A673 (cell line): Measurements from ENCODE around the gene THSD8. TPM values are rescaled to one million over a fixed set of nuclear protein-coding genes. Genes with fewer than 3 reads are reported as not detected.

Experiments used
- BruUV-seq: library from RNA; stranded (reverse); fragments of 400-500 nt; replicated peaks from 2 replicates; lab custom pipeline; 2021; lab: Mats Ljungman, UMichigan
- CTCF ChIA-PET: fragments of 300-600 bp; sonication (Branson Sonifier 250); formaldehyde crosslinking; loops from one replicate; lab custom pipeline; 2022; ENCODE audit warnings: antibody characterized with exemption; lab: Charles Lee
- POLR2A ChIA-PET: fragments of 300-600 bp; sonication (Branson Sonifier 250); formaldehyde crosslinking; loops from one replicate; lab custom pipeline; 2022; ENCODE audit warnings: antibody characterized with exemption; ENCODE audit not compliant: low non-redundant PET; lab: Charles Lee
- DNase-seq: peaks from one replicate; pipeline ENCODE4 v3.0.0-alpha.2; 2015; ENCODE audit warnings: low spot score
- H3K27ac ChIP-seq: fragments of 200-600 bp; sonication (generic); 2 replicates; pipeline ENCODE4 v1.5.1; 2016; ENCODE audit warnings: mixed run types, low read depth, mild to moderate bottlenecking, mixed read lengths, antibody characterized with exemption, low read length; ENCODE audit not compliant: poor library complexity, severe bottlenecking
- H3K27me3 ChIP-seq: fragments of 200-600 bp; sonication (generic); replicated peaks from 2 replicates; pipeline ENCODE4 v1.6.1; 2017; ENCODE audit warnings: mixed run types, low read depth, mild to moderate bottlenecking, mixed read lengths, antibody characterized with exemption, low read length; ENCODE audit not compliant: insufficient read depth, poor library complexity
- H3K36me3 ChIP-seq: fragments of 200-600 bp; sonication (generic); 2 replicates; pipeline ENCODE4 v1.6.1; 2016; ENCODE audit warnings: mixed run types, mild to moderate bottlenecking, mixed read lengths, antibody characterized with exemption, low read length; ENCODE audit not compliant: insufficient read depth, poor library complexity, severe bottlenecking
- H3K4me1 ChIP-seq: fragments of 200-600 bp; sonication (generic); 2 replicates; pipeline ENCODE4 v1.6.1; 2017; ENCODE audit warnings: mixed run types, mild to moderate bottlenecking, mixed read lengths, antibody characterized with exemption, low read length; ENCODE audit not compliant: insufficient read depth, poor library complexity, severe bottlenecking
- H3K4me3 ChIP-seq: fragments of 200-600 bp; sonication (generic); 2 replicates; pipeline ENCODE4 v1.5.1; 2016; ENCODE audit warnings: low read depth, mixed run types, mild to moderate bottlenecking, mixed read lengths, low read length; ENCODE audit not compliant: poor library complexity, severe bottlenecking
- H3K9me3 ChIP-seq: fragments of 200-600 bp; sonication (generic); 2 replicates; pipeline ENCODE4 v1.6.1; 2016; ENCODE audit warnings: mixed run types, low read depth, mild to moderate bottlenecking, mixed read lengths, antibody characterized with exemption, low read length; ENCODE audit not compliant: poor library complexity, severe bottlenecking
- CTCF ChIP-seq: fragments of 300-800, 200-600 bp; sonication (generic); conservative IDR thresholded peaks from 2 replicates; pipeline ENCODE4 v1.5.1; 2017; ENCODE audit warnings: low read depth, mild to moderate bottlenecking, antibody characterized with exemption, low read length, moderate library complexity, mixed read lengths
- EZH2 ChIP-seq: fragments of 200-600 bp; sonication (generic); IDR thresholded peaks from 2 replicates; pipeline ENCODE4 v1.6.1; 2017; ENCODE audit warnings: borderline replicate concordance, low read depth, mild to moderate bottlenecking, mixed read lengths, antibody characterized with exemption, low read length; ENCODE audit not compliant: poor library complexity, severe bottlenecking
- intact Hi-C: fragments of 100-400 bp; cut with micrococcal nuclease; formaldehyde crosslinking; loops from one replicate; pipeline ENCODE4 v1.10.0; 2022; ENCODE audit not compliant: unreplicated experiment
- total RNA-seq: library from RNA; stranded (reverse); gene quantifications from 2 replicates; pipeline ENCODE4 v1.2.3, GENCODE V29; 2021

The THSD8 gene
- total RNA-seq, 1 experiment from 2014 or later, result 45.2 TPM

GRCh38 chr19:12764698-12765097 is 37.2 kb upstream of the THSD8 start:
- intact Hi-C loops, result no loop called here

GRCh38 chr19:12766051-12766521 is 35.8 kb upstream of the THSD8 start:
- H3K9me3 ChIP-seq, result no peaks in the 10 kb centered on the region
- H3K27me3 ChIP-seq, result no peaks in the 10 kb centered on the region
- H3K27ac ChIP-seq, result no peak overlapping the region
- no peaks in the 10 kb centered on the region for H3K4me1 ChIP-seq
- H3K36me3 ChIP-seq, result no peaks in the 10 kb centered on the region
- TF ChIP-seq EZH2, result no peak
- TF ChIP-seq CTCF, result peak; percentile 97
- peak overlapping the region; percentile 57 for H3K4me3 ChIP-seq
- CTCF ChIA-PET, result interaction anchor here (0.6 to 3.0 kb wide), 13 partner anchors 9 to 1424 kb away, joined by 3 to 34 read pairs (median 5); partner anchors contain the start of genes JUNB and ZNF442
- intact Hi-C loops, result loop anchor here (2.0 kb wide), 2 partner anchors 31 to 81 kb away; no protein-coding TSS in a partner anchor
- POLR2A ChIA-PET, result interaction anchor here (0.6 to 1.0 kb wide), 3 partner anchors 27 to 29 kb away, joined by 3 to 6 read pairs (median 4); no protein-coding TSS in a partner anchor
- no TSS peak for BruUV-seq
- peak; percentile 89 for DNase-seq

More at GRCh38 chr19:12764698-12765097, 37.2 kb upstream of the THSD8 start:
- TF ChIP-seq CTCF (no peak), EZH2 (no peak)
- CTCF ChIA-PET, result interaction anchor here (2.1 to 3.0 kb wide), 4 partner anchors 7 to 82 kb away, joined by 14 to 34 read pairs (median 20); no protein-coding TSS in a partner anchor
- no peaks in the 10 kb centered on the region for H3K36me3 ChIP-seq
- no peaks in the 10 kb centered on the region for H3K4me1 ChIP-seq
- no peaks in the 10 kb centered on the region for H3K27me3 ChIP-seq
- POLR2A ChIA-PET, result no interaction called here
- no peak for DNase-seq
- BruUV-seq, result no TSS peak
- no peaks in the 10 kb centered on the region for H3K9me3 ChIP-seq
- H3K4me3 ChIP-seq, result no peak overlapping the region
- no peak overlapping the region for H3K27ac ChIP-seq

- no peak overlapping the region for H3K27ac ChIP-seq
- H3K27me3 ChIP-seq, result no peaks in the 10 kb centered on the region
- no TSS peak for BruUV-seq
- no peak for TF ChIP-seq EZH2
- no peak for TF ChIP-seq CTCF
- POLR2A ChIA-PET, result interaction anchor here (0.6 kb wide), 1 partner anchor 14 kb away, joined by 7 read pairs; no protein-coding TSS in a partner anchor
- no peak overlapping the region for H3K4me3 ChIP-seq
- no peaks in the 10 kb centered on the region for H3K36me3 ChIP-seq
- no peaks in the 10 kb centered on the region for H3K9me3 ChIP-seq
- no peak for DNase-seq
- intact Hi-C loops, result loop anchor here (2.0 kb wide), 2 partner anchors 30 to 80 kb away; no protein-coding TSS in a partner anchor
- H3K4me1 ChIP-seq, result no peaks in the 10 kb centered on the region
- CTCF ChIA-PET, result interaction anchor here (0.6 to 2.6 kb wide), 2 partner anchors 8 to 11 kb away, joined by 8 to 14 read pairs; partner anchors contain the start of gene HOOK2
Observed at GRCh38 chr19:12767150-12767549, 34.7 kb upstream of the THSD8 start.
